T-cell (primary cell): ENCODE data around the gene AVL9. TPM values are rescaled to one million over a fixed set of nuclear protein-coding genes. Genes with fewer than 3 reads are reported as not detected.
"Not testable (repeated sequence)": the region's sequence is repeated elsewhere in the genome, so short reads cannot be mapped to it uniquely, and the experiment has no call there.

Source experiments
- ATAC-seq, 4 experiments: fragments of 200-7000 bp in 3 of 4; fragments of 150-1000 bp in 1 of 4; cut with Tn5 transposase; replicated peaks in 1 of 4; 1 replicate in 3 of 4; 2 replicates in 1 of 4; pipeline ENCODE4 v1.10.0; 2021; ENCODE audit warnings: moderate library complexity in 3 of 4, mild to moderate bottlenecking in 2 of 4, moderate number of reproducible peaks in 1 of 4
- CTCF ChIA-PET, 2 donors: fragments of 300-600 bp; sonication (Branson Sonifier 250); formaldehyde crosslinking; loops; one replicate each; lab custom pipeline; 2022; ENCODE audit warnings: antibody characterized with exemption in 2 of 2; lab: Charles Lee
- POLR2A ChIA-PET, 2 donors: fragments of 300-600 bp; sonication (Branson Sonifier 250); formaldehyde crosslinking; loops; one replicate each; lab custom pipeline; 2022; ENCODE audit warnings: antibody characterized with exemption in 2 of 2; lab: Charles Lee
- DNase-seq, 35 experiments: peaks; one replicate each; pipeline versions ENCODE4 v3.0.0 to v3.0.0-alpha.2; 2013 to 2023
- H3K27ac ChIP-seq: one replicate; pipeline ENCODE4 v1.5.1; 2013; ENCODE audit warnings: low read length
- H3K27me3 ChIP-seq, 2 experiments: replicated peaks in 1 of 2; 1 replicate in 1 of 2; 2 replicates in 1 of 2; pipeline versions ENCODE4 v1.6.1 to v1.7.0; 2013; ENCODE audit warnings: low read length in 1 of 2, mixed read lengths in 1 of 2; ENCODE audit not compliant: control insufficient read depth in 2 of 2, insufficient read depth in 2 of 2; ENCODE audit errors: extremely low read depth in 1 of 2
- H3K36me3 ChIP-seq, 2 donors: 1 replicate in 1 of 2; 2 replicates in 1 of 2; pipeline versions ENCODE4 v1.6.1 to v1.7.0; 2013; ENCODE audit warnings: low read length in 1 of 2; ENCODE audit not compliant: control insufficient read depth in 2 of 2, insufficient read depth in 1 of 2; ENCODE audit errors: extremely low read depth in 1 of 2
- H3K4me1 ChIP-seq, 2 experiments: 1 replicate in 1 of 2; 2 replicates in 1 of 2; pipeline versions ENCODE4 v1.6.1 to v1.7.0; 2013; ENCODE audit warnings: low read length in 2 of 2, mixed read lengths in 1 of 2; ENCODE audit not compliant: insufficient read depth in 2 of 2, control insufficient read depth in 1 of 2; ENCODE audit errors: extremely low read depth in 1 of 2
- H3K4me3 ChIP-seq, 2 donors: 1 replicate in 1 of 2; 2 replicates in 1 of 2; pipeline versions ENCODE4 v1.5.1 to v1.7.0; 2013; ENCODE audit warnings: mild to moderate bottlenecking in 2 of 2, low read length in 1 of 2, moderate library complexity in 1 of 2; ENCODE audit not compliant: control insufficient read depth in 1 of 2; ENCODE audit errors: extremely low read depth in 1 of 2
- H3K9me3 ChIP-seq: 2 replicates; pipeline ENCODE4 v1.7.0; 2013
- H3K27ac Mint-ChIP-seq, 2 donors: one replicate each; pipeline ENCODE4 v1.8.0; 2020 to 2021; ENCODE audit warnings: mild to moderate bottlenecking in 2 of 2, mixed read lengths in 2 of 2
- H3K27me3 Mint-ChIP-seq, 2 donors: one replicate each; pipeline ENCODE4 v1.8.0; 2021 to 2022; ENCODE audit warnings: mixed read lengths in 2 of 2
- H3K36me3 Mint-ChIP-seq: one replicate; pipeline ENCODE4 v1.8.0; 2021; ENCODE audit warnings: mixed read lengths
- H3K4me1 Mint-ChIP-seq, 3 donors: one replicate each; pipeline ENCODE4 v1.8.0; 2020 to 2022; ENCODE audit warnings: mixed read lengths in 3 of 3, mild to moderate bottlenecking in 1 of 3
- H3K4me3 Mint-ChIP-seq, 3 donors: one replicate each; pipeline ENCODE4 v1.8.0; 2020 to 2022; ENCODE audit warnings: mild to moderate bottlenecking in 3 of 3, mixed read lengths in 3 of 3, moderate library complexity in 3 of 3
- H3K9me3 Mint-ChIP-seq, 3 donors: one replicate each; pipeline ENCODE4 v1.8.0; 2020 to 2022; ENCODE audit warnings: mixed read lengths in 3 of 3
- WGBS: methylation state at CpG from one replicate; pipeline ENCODE4 v1.1.5; 2013; ENCODE audit warnings: missing lambda C conversion rate; ENCODE audit not compliant: insufficient coverage; 5-methylcytosine and 5-hydroxymethylcytosine counted together
- total RNA-seq, 35 experiments: library from RNA in 6 of 35; stranded (reverse) in 6 of 35; fragments of 120-200 nt in 1 of 35; gene quantifications; one replicate each; pipeline versions ENCODE4 v1.2.1 to v1.2.4 and lab custom pipeline; 2013 to 2026

Gene AVL9
- total RNA-seq, 5 donors from 2014 or later (not counting 1 experiment from before 2014, with no cell fraction given): 39.3 to 44.9 (median 39.7) TPM

DNA sequence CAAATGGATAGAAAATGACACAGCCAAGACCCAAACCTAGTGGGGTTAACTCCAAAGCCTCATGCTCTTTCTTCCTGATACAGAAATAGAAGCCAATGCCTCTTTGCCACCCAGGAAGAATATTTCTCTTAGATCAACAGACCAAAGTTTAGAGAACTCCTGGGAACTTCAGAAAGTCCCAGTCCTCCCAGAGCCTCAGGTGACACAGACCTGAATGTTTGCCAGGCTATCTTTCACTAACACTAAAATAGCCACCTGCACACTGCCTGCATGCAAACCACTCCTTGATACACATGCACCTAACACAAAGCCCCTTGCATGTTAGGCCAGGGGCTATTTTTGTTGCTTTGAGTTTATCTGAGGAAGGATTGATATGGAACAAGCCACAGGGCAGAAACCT is 32.8 kb upstream of the AVL9 start:
- H3K9me3 Mint-ChIP-seq: no peaks in the 10 kb centered on the region
- Histone ChIP-seq H3K4me3 (no peak overlapping the region), H3K36me3 (no peaks in the 10 kb centered on the region), H3K27me3 (peaks cover 0 to 3% of the 10 kb centered on the region in 2 experiments), H3K27ac (no peak overlapping the region), H3K4me1 (no peaks in the 10 kb centered on the region), H3K9me3 (no peaks in the 10 kb centered on the region)
- H3K27ac Mint-ChIP-seq: no peak overlapping the region
- ChIA-PET POLR2A (no interaction called here), CTCF (no interaction called here)
- H3K4me3 Mint-ChIP-seq: no peak overlapping the region
- H3K4me1 Mint-ChIP-seq: no peaks in the 10 kb centered on the region
- no peak for ATAC-seq
- peaks cover 3 to 5% of the 10 kb centered on the region in 2 donors for H3K27me3 Mint-ChIP-seq
- no peaks in the 10 kb centered on the region for H3K36me3 Mint-ChIP-seq
- no peak for DNase-seq

GRCh38 chr7:32462977-32463376 is 32.3 kb upstream of the AVL9 start:
- ATAC-seq (no peak), DNase-seq (no peak)
- ChIA-PET POLR2A (no interaction called here), CTCF (no interaction called here)
- Histone ChIP-seq H3K36me3 (no peaks in the 10 kb centered on the region), H3K27me3 (no peaks in the 10 kb centered on the region), H3K27ac (no peak overlapping the region), H3K9me3 (no peaks in the 10 kb centered on the region), H3K4me3 (no peak overlapping the region), H3K4me1 (no peaks in the 10 kb centered on the region)
- WGBS: 100% methylated on average over 1 of the region's 1 CpG
- no peaks in the 10 kb centered on the region for H3K9me3 Mint-ChIP-seq
- no peak overlapping the region for H3K4me3 Mint-ChIP-seq
- peaks cover 3% of the 10 kb centered on the region in 2 donors for H3K27me3 Mint-ChIP-seq
- H3K4me1 Mint-ChIP-seq: no peaks in the 10 kb centered on the region
- H3K36me3 Mint-ChIP-seq: no peaks in the 10 kb centered on the region
- H3K27ac Mint-ChIP-seq: no peak overlapping the region

DNA sequence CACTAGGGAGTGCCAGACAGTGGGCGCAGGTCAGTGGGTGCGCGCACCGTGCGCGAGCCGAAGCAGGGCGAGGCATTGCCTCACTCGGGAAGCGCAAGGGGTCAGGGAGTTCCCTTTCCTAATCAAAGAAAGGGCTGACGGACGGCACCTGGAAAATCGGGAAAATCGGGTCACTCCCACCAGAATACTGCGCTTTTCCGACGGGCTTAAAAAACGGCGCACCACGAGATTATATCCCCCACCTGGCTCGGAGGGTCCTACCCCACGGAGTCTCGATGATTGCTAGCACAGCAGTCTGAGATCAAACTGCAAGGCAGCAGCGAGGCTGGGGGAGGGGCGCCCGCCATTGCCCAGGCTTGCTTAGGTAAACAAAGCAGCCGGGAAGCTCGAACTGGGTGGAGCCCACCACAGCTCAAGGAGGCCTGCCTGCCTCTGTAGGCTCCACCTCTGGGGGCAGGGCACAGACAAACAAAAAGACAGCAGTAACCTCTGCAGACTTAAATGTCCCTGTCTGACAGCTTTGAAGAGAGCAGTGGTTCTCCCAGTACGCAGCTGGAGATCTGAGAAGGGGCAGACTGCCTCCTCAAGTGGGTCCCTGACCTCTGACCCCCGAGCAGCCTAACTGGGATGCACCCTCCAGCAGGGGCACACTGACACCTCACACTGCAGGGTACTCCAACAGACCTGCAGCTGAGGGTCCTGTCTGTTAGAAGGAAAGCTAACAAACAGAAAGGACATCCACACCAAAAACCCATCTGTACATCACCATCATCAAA is 30.5 kb upstream of the AVL9 start:
- H3K4me3 ChIP-seq, H3K4me3 Mint-ChIP-seq, H3K9me3 ChIP-seq, H3K27ac Mint-ChIP-seq, H3K27me3 ChIP-seq, H3K36me3 Mint-ChIP-seq, CTCF ChIA-PET, H3K4me1 Mint-ChIP-seq, H3K9me3 Mint-ChIP-seq, H3K27me3 Mint-ChIP-seq, H3K4me1 ChIP-seq, POLR2A ChIA-PET, ATAC-seq, H3K36me3 ChIP-seq, DNase-seq, H3K27ac ChIP-seq: not testable (repeated sequence)
- WGBS: no CpG with 5 or more reads among the region's 30 CpGs

- H3K27ac ChIP-seq, H3K9me3 ChIP-seq, H3K27me3 ChIP-seq, H3K4me1 Mint-ChIP-seq, ATAC-seq, H3K4me3 ChIP-seq, H3K9me3 Mint-ChIP-seq, H3K36me3 ChIP-seq, H3K27ac Mint-ChIP-seq, H3K4me3 Mint-ChIP-seq, H3K4me1 ChIP-seq, CTCF ChIA-PET, H3K36me3 Mint-ChIP-seq, DNase-seq, POLR2A ChIA-PET: not testable (repeated sequence)
- no CpG with 5 or more reads among the region's 2 CpGs for WGBS
- H3K27me3 Mint-ChIP-seq: peaks cover 0 to 11% of the 10 kb centered on the region in 2 donors
These were observed 25.3 kb upstream of the AVL9 start for GRCh38 chr7:32470004-32470403.

- Histone ChIP-seq H3K4me1 (no peaks in the 10 kb centered on the region), H3K27ac (no peak overlapping the region), H3K27me3 (peaks cover 0 to 3% of the 10 kb centered on the region in 2 experiments), H3K4me3 (no peak overlapping the region), H3K9me3 (no peaks in the 10 kb centered on the region), H3K36me3 (no peaks in the 10 kb centered on the region)
- ATAC-seq: no peak
- Mint-ChIP-seq H3K4me3 (no peak overlapping the region), H3K4me1 (no peaks in the 10 kb centered on the region), H3K27me3 (peaks cover 4 to 11% of the 10 kb centered on the region in 2 donors), H3K27ac (no peak overlapping the region), H3K9me3 (no peaks in the 10 kb centered on the region), H3K36me3 (no peaks in the 10 kb centered on the region)
- WGBS: 84% methylated on average over 5 of the region's 5 CpGs
- POLR2A ChIA-PET: interaction anchor here in 1 of 2 donors (0.6 kb wide), 1 partner anchor 21 kb away, joined by 3 read pairs; no protein-coding TSS in a partner anchor
- no peak for DNase-seq
- CTCF ChIA-PET: no interaction called here
These were observed 24.4 kb upstream of the AVL9 start for GRCh38 chr7:32470871-32471270.

- ChIA-PET POLR2A (no interaction called here), CTCF (no interaction called here)
- DNase-seq: no peak
- H3K27me3 ChIP-seq: peaks cover 0 to 3% of the 10 kb centered on the region in 2 experiments
- 92% methylated on average over 9 of the region's 9 CpGs for WGBS
- H3K4me1 ChIP-seq: no peaks in the 10 kb centered on the region
- H3K27ac ChIP-seq: no peak overlapping the region
- Mint-ChIP-seq H3K36me3 (no peaks in the 10 kb centered on the region), H3K4me3 (no peak overlapping the region), H3K9me3 (no peaks in the 10 kb centered on the region), H3K27ac (no peak overlapping the region), H3K27me3 (peaks cover 4 to 11% of the 10 kb centered on the region in 2 donors), H3K4me1 (no peaks in the 10 kb centered on the region)
- no peaks in the 10 kb centered on the region for H3K36me3 ChIP-seq
- ATAC-seq: no peak
- H3K9me3 ChIP-seq: no peaks in the 10 kb centered on the region
- no peak overlapping the region for H3K4me3 ChIP-seq
These were observed 23.3 kb upstream of the AVL9 start for GRCh38 chr7:32472015-32472414.
